Activated CD4-positive, alpha-beta T cell treated with anti-CD3 and anti-CD28 coated beads, Interleukin-2, amount 10 ng/mL, durations not matched to agents 24 days and 14 days (primary cell): ENCODE data around the gene SIGLEC15. TPM values are rescaled to one million over a fixed set of nuclear protein-coding genes. Genes with fewer than 3 reads are reported as not detected.

Experiments
- DNase-seq: peaks from one replicate; pipeline ENCODE4 v3.0.0; 2022
- H3K27ac Mint-ChIP-seq: one replicate; pipeline ENCODE4 v1.8.0; 2022; ENCODE audit warnings: mild to moderate bottlenecking, mixed read lengths
- H3K27me3 Mint-ChIP-seq: one replicate; pipeline ENCODE4 v1.8.0; 2022; ENCODE audit warnings: mixed read lengths
- H3K36me3 Mint-ChIP-seq: one replicate; pipeline ENCODE4 v1.8.0; 2022; ENCODE audit warnings: low read depth, mild to moderate bottlenecking, mixed read lengths
- H3K4me1 Mint-ChIP-seq: one replicate; pipeline ENCODE4 v1.8.0; 2021; ENCODE audit warnings: mixed read lengths
- H3K4me3 Mint-ChIP-seq: one replicate; pipeline ENCODE4 v1.8.0; 2022; ENCODE audit warnings: mild to moderate bottlenecking, moderate library complexity, mixed read lengths
- H3K9me3 Mint-ChIP-seq: one replicate; pipeline ENCODE4 v1.8.0; 2021; ENCODE audit warnings: mixed read lengths
- intact Hi-C: fragments of 100-400 bp; cut with micrococcal nuclease; formaldehyde crosslinking; loops from one replicate; pipeline ENCODE4 v1.15.1; 2023
- total RNA-seq: library from RNA; stranded (reverse); gene quantifications from 2 replicates; pipeline ENCODE4 v1.2.3, GENCODE V29; 2022

The SIGLEC15 gene
- total RNA-seq, 1 donor from 2014 or later, result not detected

- H3K4me3 Mint-ChIP-seq, result no peak overlapping the region
- DNase-seq, result no peak
- H3K27me3 Mint-ChIP-seq, result peaks cover 18% of the 10 kb centered on the region
- intact Hi-C loops, result no loop called here
- H3K9me3 Mint-ChIP-seq, result no peaks in the 10 kb centered on the region
- H3K4me1 Mint-ChIP-seq, result peaks cover 11% of the 10 kb centered on the region
- no peaks in the 10 kb centered on the region for H3K36me3 Mint-ChIP-seq
- H3K27ac Mint-ChIP-seq, result no peak overlapping the region
Measured at GRCh38 chr18:45828917-45829811, 3.7 kb downstream of the SIGLEC15 start.

DNA sequence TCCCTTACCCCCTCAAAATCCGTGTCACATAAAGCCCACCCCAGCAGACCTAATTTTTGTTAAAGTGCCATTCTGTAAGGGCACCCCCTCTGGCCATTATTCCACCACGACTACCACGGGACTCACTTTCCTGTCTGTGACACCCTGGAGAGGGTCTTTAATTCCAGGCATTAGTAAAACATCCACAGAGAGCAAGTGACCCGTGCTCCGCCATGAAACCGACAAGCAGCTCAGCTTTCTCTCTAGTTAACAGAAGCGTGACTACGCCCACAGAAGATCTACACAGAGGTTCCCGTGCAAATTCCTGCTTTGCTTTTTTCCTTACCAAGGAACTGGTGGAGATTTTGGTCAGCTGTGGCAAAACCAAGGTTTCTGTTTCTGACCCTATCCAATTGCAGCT is 4.4 kb downstream of the SIGLEC15 start:
- no peak for DNase-seq
- peaks cover 17% of the 10 kb centered on the region for H3K27me3 Mint-ChIP-seq
- H3K9me3 Mint-ChIP-seq, result no peaks in the 10 kb centered on the region
- intact Hi-C loops, result no loop called here
- H3K4me3 Mint-ChIP-seq, result no peak overlapping the region
- H3K36me3 Mint-ChIP-seq, result no peaks in the 10 kb centered on the region
- no peak overlapping the region for H3K27ac Mint-ChIP-seq
- H3K4me1 Mint-ChIP-seq, result peaks cover 7% of the 10 kb centered on the region

DNA sequence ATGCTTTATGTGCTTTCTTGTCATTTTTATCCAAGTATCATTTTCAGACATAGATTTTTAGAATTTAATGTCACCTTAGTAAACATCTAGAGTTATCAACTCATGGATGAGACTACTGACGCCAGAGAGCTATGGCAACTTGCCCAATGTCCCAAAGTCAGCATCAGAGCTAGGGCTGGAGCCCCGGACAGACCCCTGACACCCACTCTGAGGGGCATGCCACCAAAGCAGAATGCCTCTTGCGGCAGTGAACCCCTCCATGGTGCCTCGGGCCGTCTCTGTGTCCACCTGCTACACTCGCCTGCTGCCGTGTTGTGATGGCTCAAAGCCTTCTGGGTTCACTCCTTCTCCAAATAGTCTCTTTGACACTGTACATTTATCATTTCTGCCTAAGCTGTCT is 5.4 kb downstream of the SIGLEC15 start:
- no peaks in the 10 kb centered on the region for H3K36me3 Mint-ChIP-seq
- peaks cover 28% of the 10 kb centered on the region for H3K27me3 Mint-ChIP-seq
- intact Hi-C loops, result no loop called here
- no peak overlapping the region for H3K27ac Mint-ChIP-seq
- H3K4me1 Mint-ChIP-seq, result peaks cover 7% of the 10 kb centered on the region
- no peak overlapping the region for H3K4me3 Mint-ChIP-seq
- DNase-seq, result no peak
- no peaks in the 10 kb centered on the region for H3K9me3 Mint-ChIP-seq

DNA sequence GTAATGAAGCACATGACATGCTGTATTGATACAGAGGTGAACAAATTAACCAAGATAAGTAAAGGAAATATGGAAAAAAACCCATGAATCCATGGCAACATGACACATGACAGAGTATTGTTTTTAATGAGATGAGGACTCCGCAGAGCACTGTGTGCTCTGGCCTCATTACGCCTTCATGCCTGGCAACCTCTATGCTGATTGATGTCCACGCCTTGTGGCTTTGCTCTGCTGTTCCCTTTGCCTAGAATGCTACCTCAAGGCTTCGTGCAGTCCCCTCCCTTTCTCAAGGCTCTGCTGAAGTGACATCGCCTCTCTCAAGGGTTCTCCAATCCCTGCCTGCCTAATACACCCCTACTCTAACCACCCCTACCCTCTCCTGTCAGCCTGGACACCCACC is 8.4 kb downstream of the SIGLEC15 start:
- H3K27me3 Mint-ChIP-seq, result peaks cover 44% of the 10 kb centered on the region
- DNase-seq, result no peak
- H3K4me3 Mint-ChIP-seq, result no peak overlapping the region
- no peaks in the 10 kb centered on the region for H3K36me3 Mint-ChIP-seq
- no peak overlapping the region for H3K27ac Mint-ChIP-seq
- H3K4me1 Mint-ChIP-seq, result peaks cover 5% of the 10 kb centered on the region
- intact Hi-C loops, result no loop called here
- no peaks in the 10 kb centered on the region for H3K9me3 Mint-ChIP-seq

GRCh38 chr18:45834306-45834705 is 8.8 kb downstream of the SIGLEC15 start:
- Mint-ChIP-seq H3K36me3 (no peaks in the 10 kb centered on the region), H3K4me3 (no peak overlapping the region), H3K27ac (no peak overlapping the region), H3K27me3 (peaks cover 48% of the 10 kb centered on the region), H3K9me3 (no peaks in the 10 kb centered on the region), H3K4me1 (peaks cover 5% of the 10 kb centered on the region)
- intact Hi-C loops, result no loop called here
- no peak for DNase-seq

DNA sequence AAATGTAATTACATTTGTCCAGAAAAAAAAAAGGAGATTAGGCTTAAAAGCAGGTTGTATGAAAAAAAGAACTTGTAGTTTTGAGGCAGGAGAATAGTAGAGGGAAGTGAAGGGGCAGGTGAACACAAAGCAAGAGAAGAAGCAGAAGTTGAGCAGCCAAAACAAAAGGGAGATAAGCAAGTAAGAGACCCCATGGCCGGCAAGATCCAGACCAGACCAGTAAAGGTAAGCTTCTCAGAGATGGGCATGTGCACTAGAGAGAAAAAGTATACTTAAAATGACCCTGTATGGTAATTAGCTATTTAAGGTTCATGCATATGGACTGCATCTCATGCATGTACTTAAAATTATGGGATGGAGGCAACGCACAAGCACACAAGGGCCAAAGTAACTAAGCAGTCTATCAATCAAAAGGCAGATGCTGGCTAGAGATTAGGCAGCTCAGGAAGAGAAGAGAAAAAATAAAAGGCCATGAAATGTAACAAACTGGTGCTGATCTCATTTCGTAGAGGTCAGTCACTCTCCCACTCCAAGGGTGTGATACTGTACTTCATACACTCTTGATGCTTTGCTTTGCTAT is 9.7 kb downstream of the SIGLEC15 start:
- Mint-ChIP-seq H3K27ac (no peak overlapping the region), H3K4me3 (no peak overlapping the region), H3K36me3 (no peaks in the 10 kb centered on the region), H3K4me1 (peaks cover 5% of the 10 kb centered on the region), H3K9me3 (no peaks in the 10 kb centered on the region), H3K27me3 (peaks cover 55% of the 10 kb centered on the region)
- intact Hi-C loops, result loop anchor here (5.0 kb wide), 1 partner anchor 113 kb away; the partner anchor contains the start of gene SLC14A1
- DNase-seq, result no peak

GRCh38 chr18:45836242-45837205 is 11.0 kb downstream of the SIGLEC15 start:
- H3K4me1 Mint-ChIP-seq, result peaks cover 5% of the 10 kb centered on the region
- intact Hi-C loops, result loop anchor here (5.0 kb wide), 1 partner anchor 114 kb away; the partner anchor contains the start of gene SLC14A1
- no peaks in the 10 kb centered on the region for H3K36me3 Mint-ChIP-seq
- no peak for DNase-seq
- H3K9me3 Mint-ChIP-seq, result no peaks in the 10 kb centered on the region
- H3K27me3 Mint-ChIP-seq, result peaks cover 68% of the 10 kb centered on the region
- H3K4me3 Mint-ChIP-seq, result peak overlapping the region; percentile 25
- no peak overlapping the region for H3K27ac Mint-ChIP-seq

DNA sequence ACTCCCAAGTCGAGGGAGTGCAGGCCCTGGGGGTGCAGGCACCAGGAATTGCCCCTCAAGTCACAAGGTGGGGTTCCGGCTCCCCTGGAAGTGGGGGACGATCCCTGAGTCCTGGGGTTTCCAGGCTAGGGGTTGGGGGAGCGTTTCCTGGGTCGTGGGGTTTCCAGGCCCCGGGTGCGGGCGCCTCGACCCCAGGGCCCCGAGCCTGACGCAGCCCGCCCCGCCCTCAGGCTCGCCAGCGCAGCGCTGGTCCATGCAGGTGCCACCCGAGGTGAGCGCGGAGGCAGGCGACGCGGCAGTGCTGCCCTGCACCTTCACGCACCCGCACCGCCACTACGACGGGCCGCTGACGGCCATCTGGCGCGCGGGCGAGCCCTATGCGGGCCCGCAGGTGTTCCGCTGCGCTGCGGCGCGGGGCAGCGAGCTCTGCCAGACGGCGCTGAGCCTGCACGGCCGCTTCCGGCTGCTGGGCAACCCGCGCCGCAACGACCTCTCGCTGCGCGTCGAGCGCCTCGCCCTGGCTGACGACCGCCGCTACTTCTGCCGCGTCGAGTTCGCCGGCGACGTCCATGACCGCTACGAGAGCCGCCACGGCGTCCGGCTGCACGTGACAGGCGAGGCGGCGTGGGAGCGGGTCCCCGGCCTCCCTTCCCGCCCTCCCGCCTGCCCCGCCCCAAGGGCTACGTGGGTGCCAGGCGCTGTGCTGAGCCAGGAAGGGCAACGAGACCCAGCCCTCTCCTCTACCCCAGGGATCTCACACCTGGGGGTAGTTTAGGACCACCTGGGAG is 12.0 kb downstream of the SIGLEC15 start:
- H3K4me1 Mint-ChIP-seq, result peaks cover 5% of the 10 kb centered on the region
- H3K27me3 Mint-ChIP-seq, result peaks cover 67% of the 10 kb centered on the region
- intact Hi-C loops, result loop anchor here (5.0 kb wide), 1 partner anchor 115 kb away; the partner anchor contains the start of gene SLC14A1
- no peak overlapping the region for H3K27ac Mint-ChIP-seq
- DNase-seq, result peak; percentile 80
- H3K4me3 Mint-ChIP-seq, result no peak overlapping the region
- H3K36me3 Mint-ChIP-seq, result no peaks in the 10 kb centered on the region
- no peaks in the 10 kb centered on the region for H3K9me3 Mint-ChIP-seq

DNA sequence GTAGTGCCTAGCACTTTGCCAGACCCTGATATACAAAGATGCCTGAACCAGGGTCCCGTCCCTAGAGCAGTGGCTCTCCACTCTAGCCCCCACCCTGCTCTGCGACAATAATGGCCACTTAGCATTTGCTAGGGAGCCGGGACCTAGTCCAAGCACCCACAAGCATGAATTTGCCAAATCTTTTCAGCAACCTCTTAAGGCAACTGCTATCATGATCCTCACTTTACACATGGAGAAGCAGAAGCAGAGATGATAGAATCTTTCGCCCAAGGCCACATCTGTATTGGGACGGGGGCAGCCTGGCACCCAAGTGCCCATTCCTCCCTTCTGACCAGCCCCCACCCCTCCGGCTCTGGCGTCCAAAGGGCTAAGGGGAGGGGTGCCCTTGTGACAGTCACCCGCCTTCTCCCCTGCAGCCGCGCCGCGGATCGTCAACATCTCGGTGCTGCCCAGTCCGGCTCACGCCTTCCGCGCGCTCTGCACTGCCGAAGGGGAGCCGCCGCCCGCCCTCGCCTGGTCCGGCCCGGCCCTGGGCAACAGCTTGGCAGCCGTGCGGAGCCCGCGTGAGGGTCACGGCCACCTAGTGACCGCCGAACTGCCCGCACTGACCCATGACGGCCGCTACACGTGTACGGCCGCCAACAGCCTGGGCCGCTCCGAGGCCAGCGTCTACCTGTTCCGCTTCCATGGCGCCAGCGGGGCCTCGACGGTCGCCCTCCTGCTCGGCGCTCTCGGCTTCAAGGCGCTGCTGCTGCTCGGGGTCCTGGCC is 13.0 kb downstream of the SIGLEC15 start:
- intact Hi-C loops, result loop anchor here (1.0 to 5.0 kb wide), 2 partner anchors 116 to 147 kb away; partner anchors contain the start of gene SLC14A1
- H3K4me1 Mint-ChIP-seq, result peaks cover 5% of the 10 kb centered on the region
- H3K9me3 Mint-ChIP-seq, result no peaks in the 10 kb centered on the region
- no peak overlapping the region for H3K27ac Mint-ChIP-seq
- H3K4me3 Mint-ChIP-seq, result peak overlapping the region; percentile 46
- H3K36me3 Mint-ChIP-seq, result no peaks in the 10 kb centered on the region
- H3K27me3 Mint-ChIP-seq, result peaks cover 67% of the 10 kb centered on the region
- DNase-seq, result no peak

GRCh38 chr18:45839414-45840395 is 14.2 kb downstream of the SIGLEC15 start:
- H3K27me3 Mint-ChIP-seq, result peaks cover 57% of the 10 kb centered on the region
- no peak overlapping the region for H3K4me3 Mint-ChIP-seq
- no peaks in the 10 kb centered on the region for H3K9me3 Mint-ChIP-seq
- DNase-seq, result peak; percentile 69
- H3K27ac Mint-ChIP-seq, result no peak overlapping the region
- intact Hi-C loops, result loop anchor here (1.0 to 5.0 kb wide), 2 partner anchors 117 to 148 kb away; partner anchors contain the start of gene SLC14A1
- H3K4me1 Mint-ChIP-seq, result peaks cover 5% of the 10 kb centered on the region
- no peaks in the 10 kb centered on the region for H3K36me3 Mint-ChIP-seq

GRCh38 chr18:45841060-45841764 is 15.7 kb downstream of the SIGLEC15 start:
- DNase-seq, result no peak
- H3K9me3 Mint-ChIP-seq, result no peaks in the 10 kb centered on the region
- H3K36me3 Mint-ChIP-seq, result no peaks in the 10 kb centered on the region
- intact Hi-C loops, result no loop called here
- no peak overlapping the region for H3K4me3 Mint-ChIP-seq
- H3K27me3 Mint-ChIP-seq, result peaks cover 42% of the 10 kb centered on the region
- H3K4me1 Mint-ChIP-seq, result peaks cover 5% of the 10 kb centered on the region
- H3K27ac Mint-ChIP-seq, result no peak overlapping the region
